Measurements from ENCODE around the gene CNKSR1.
A peak's percentile ranks its signal among the peaks of the same experiment; 100 is the strongest.

CNKSR1 gene

GRCh38 chr1:26160527-26161414 lies 16.5 kb upstream of the CNKSR1 start:
- TF ChIP-seq CTCF (IDR thresholded peaks at IDR 0.05; ENCODE audit: low read depth, low read length), result no peak
- in situ Hi-C loops (cut with HindIII; ENCODE audit: low sequenced_read_pairs), result no loop called here
- DNase-seq (ENCODE audit: low read depth, low spot score), result no peak
- no peak overlapping the region for H3K4me3 ChIP-seq (ENCODE audit: low read depth, low read length)

- peak; percentile 33 for DNase-seq (ENCODE audit: low read depth, low spot score)
- in situ Hi-C loops (cut with HindIII; ENCODE audit: low sequenced_read_pairs), result no loop called here
- peak overlapping the region; percentile 18 for H3K4me3 ChIP-seq (ENCODE audit: low read depth, low read length)
- TF ChIP-seq CTCF (IDR thresholded peaks at IDR 0.05; ENCODE audit: low read depth, low read length), result peak; percentile 2
Observed at GRCh38 chr1:26161415-26162219, 15.7 kb upstream of the CNKSR1 start.

- no peak for TF ChIP-seq CTCF (IDR thresholded peaks at IDR 0.05; ENCODE audit: low read depth, low read length)
- no peak for DNase-seq (ENCODE audit: low read depth, low spot score)
- H3K4me3 ChIP-seq (ENCODE audit: low read depth, low read length), result no peak overlapping the region
- in situ Hi-C loops (cut with HindIII; ENCODE audit: low sequenced_read_pairs), result no loop called here
Observed at GRCh38 chr1:26162220-26162709, 15.0 kb upstream of the CNKSR1 start.

- no peak for DNase-seq (ENCODE audit: low read depth, low spot score)
- no peak overlapping the region for H3K4me3 ChIP-seq (ENCODE audit: low read depth, low read length)
- no peak for TF ChIP-seq CTCF (IDR thresholded peaks at IDR 0.05; ENCODE audit: low read depth, low read length)
- in situ Hi-C loops (cut with HindIII; ENCODE audit: low sequenced_read_pairs), result no loop called here
Observed at GRCh38 chr1:26163684-26164035, 13.6 kb upstream of the CNKSR1 start.

- TF ChIP-seq CTCF (IDR thresholded peaks at IDR 0.05; ENCODE audit: low read depth, low read length), result peak; percentile 46
- DNase-seq (ENCODE audit: low read depth, low spot score), result no peak
- in situ Hi-C loops (cut with HindIII; ENCODE audit: low sequenced_read_pairs), result no loop called here
- peak overlapping the region; percentile 24 for H3K4me3 ChIP-seq (ENCODE audit: low read depth, low read length)
Observed at GRCh38 chr1:26164036-26164860, 13.0 kb upstream of the CNKSR1 start.
